Fibroblast of villous mesenchyme (primary cell): ENCODE results near the gene EMILIN2. TPM values are rescaled to one million over a fixed set of nuclear protein-coding genes. Genes with fewer than 3 reads are reported as not detected.

ENCODE experiments used
- DNase-seq: peaks from one replicate; pipeline ENCODE4 v3.0.0-alpha.2; 2010; ENCODE audit warnings: low read depth
- H3K4me3 ChIP-seq: 2 replicates; pipeline ENCODE4 v1.5.1; 2011; ENCODE audit warnings: low read depth, mild to moderate bottlenecking, low read length
- CTCF ChIP-seq: IDR thresholded peaks from 2 replicates; pipeline ENCODE4 v1.5.1; 2012; ENCODE audit warnings: low read depth, mild to moderate bottlenecking, low read length; ENCODE audit not compliant: insufficient read depth
- total RNA-seq: library from RNA; depleted of rRNA; stranded (reverse); fragments of >200 nt; gene quantifications from 2 replicates; pipeline ENCODE4 v1.2.3, GENCODE V29; 2012

Gene EMILIN2
- total RNA-seq, 1 donor: 16.4 TPM

- no peak for DNase-seq
- TF ChIP-seq CTCF: no peak
- H3K4me3 ChIP-seq: no peak overlapping the region
Measured at GRCh38 chr18:2908166-2908945, 61.5 kb downstream of the EMILIN2 start.

GRCh38 chr18:2908946-2909335 lies 62.1 kb downstream of the EMILIN2 start:
- no peak for DNase-seq
- no peak overlapping the region for H3K4me3 ChIP-seq
- no peak for TF ChIP-seq CTCF

GRCh38 chr18:2909431-2910140 lies 62.8 kb downstream of the EMILIN2 start:
- no peak for DNase-seq
- no peak for TF ChIP-seq CTCF
- H3K4me3 ChIP-seq: no peak overlapping the region

- TF ChIP-seq CTCF: no peak
- no peak for DNase-seq
- H3K4me3 ChIP-seq: no peak overlapping the region
Measured at GRCh38 chr18:2910261-2910660, 63.5 kb downstream of the EMILIN2 start.

GRCh38 chr18:2910751-2911425 lies 64.1 kb downstream of the EMILIN2 start:
- DNase-seq: no peak
- no peak overlapping the region for H3K4me3 ChIP-seq
- TF ChIP-seq CTCF: no peak

GRCh38 chr18:2911533-2911932 lies 64.7 kb downstream of the EMILIN2 start:
- DNase-seq: no peak
- no peak for TF ChIP-seq CTCF

More at GRCh38 chr18:2911533-2911932, 64.7 kb downstream of the EMILIN2 start:
- H3K4me3 ChIP-seq: no peak overlapping the region
